ENCODE data around the gene RALGAPA2.

RALGAPA2 gene

GRCh38 chr20:20454850-20455627, 257.4 kb downstream of the RALGAPA2 start:
- Histone ChIP-seq H3K36me3 (ENCODE audit: insufficient read depth, low read depth, low read length) (no peaks in the 10 kb centered on the region), H3K9ac (ENCODE audit: low read depth, low read length) (no peak overlapping the region), H3K4me1 (ENCODE audit: insufficient read depth, low read length) (peaks cover 13% of the 10 kb centered on the region; the same call in 1 of the 2 replicates), H3K27me3 (ENCODE audit: insufficient read depth, low read length) (no peaks in the 10 kb centered on the region), H3K9me3 (ENCODE audit: insufficient read depth, low read depth, low read length) (no peaks in the 10 kb centered on the region), H3K4me3 (ENCODE audit: low read length) (no peak overlapping the region), H3K27ac (ENCODE audit: low read length) (no peak overlapping the region)

GRCh38 chr20:20454367-20454766, 258.1 kb downstream of the RALGAPA2 start:
- Histone ChIP-seq H3K27me3 (ENCODE audit: insufficient read depth, low read length) (no peaks in the 10 kb centered on the region), H3K4me3 (ENCODE audit: low read length) (no peak overlapping the region), H3K27ac (ENCODE audit: low read length) (no peak overlapping the region), H3K9ac (ENCODE audit: low read depth, low read length) (no peak overlapping the region), H3K9me3 (ENCODE audit: insufficient read depth, low read depth, low read length) (no peaks in the 10 kb centered on the region), H3K36me3 (ENCODE audit: insufficient read depth, low read depth, low read length) (no peaks in the 10 kb centered on the region), H3K4me1 (ENCODE audit: insufficient read depth, low read length) (peaks cover 13% of the 10 kb centered on the region; the same call in 1 of the 2 replicates)

- Histone ChIP-seq H3K36me3 (ENCODE audit: insufficient read depth, low read depth, low read length) (no peaks in the 10 kb centered on the region), H3K27me3 (ENCODE audit: insufficient read depth, low read length) (no peaks in the 10 kb centered on the region), H3K27ac (ENCODE audit: low read length) (no peak overlapping the region), H3K9ac (ENCODE audit: low read depth, low read length) (no peak overlapping the region; the same call in 1 of the 2 replicates), H3K4me3 (ENCODE audit: low read length) (peak overlapping the region; percentile 39; the same call in 1 of the 2 replicates), H3K4me1 (ENCODE audit: insufficient read depth, low read length) (peaks cover 13% of the 10 kb centered on the region; the same call in 1 of the 2 replicates), H3K9me3 (ENCODE audit: insufficient read depth, low read depth, low read length) (no peaks in the 10 kb centered on the region)
Measured at GRCh38 chr20:20452254-20452676, 260.2 kb downstream of the RALGAPA2 start.

- no peak overlapping the region for H3K4me3 ChIP-seq (ENCODE audit: low read length)
Measured at GRCh38 chr20:20450521-20450920, 261.9 kb downstream of the RALGAPA2 start.

GRCh38 chr20:20448881-20449280, 263.6 kb downstream of the RALGAPA2 start:
- Histone ChIP-seq H3K36me3 (ENCODE audit: insufficient read depth, low read depth, low read length) (no peaks in the 10 kb centered on the region), H3K4me3 (ENCODE audit: low read length) (no peak overlapping the region), H3K27me3 (ENCODE audit: insufficient read depth, low read length) (no peaks in the 10 kb centered on the region), H3K9me3 (ENCODE audit: insufficient read depth, low read depth, low read length) (no peaks in the 10 kb centered on the region), H3K4me1 (ENCODE audit: insufficient read depth, low read length) (peaks cover 18% of the 10 kb centered on the region; the same call in 1 of the 2 replicates), H3K27ac (ENCODE audit: low read length) (no peak overlapping the region), H3K9ac (ENCODE audit: low read depth, low read length) (no peak overlapping the region)

More at GRCh38 chr20:20450521-20450920, 261.9 kb downstream of the RALGAPA2 start:
- Histone ChIP-seq H3K27ac (ENCODE audit: low read length) (no peak overlapping the region), H3K36me3 (ENCODE audit: insufficient read depth, low read depth, low read length) (no peaks in the 10 kb centered on the region), H3K4me1 (ENCODE audit: insufficient read depth, low read length) (peaks cover 18% of the 10 kb centered on the region; the same call in 1 of the 2 replicates), H3K9ac (ENCODE audit: low read depth, low read length) (no peak overlapping the region), H3K9me3 (ENCODE audit: insufficient read depth, low read depth, low read length) (no peaks in the 10 kb centered on the region), H3K27me3 (ENCODE audit: insufficient read depth, low read length) (no peaks in the 10 kb centered on the region)

GRCh38 chr20:20447196-20447595, 265.2 kb downstream of the RALGAPA2 start:
- Histone ChIP-seq H3K9me3 (ENCODE audit: insufficient read depth, low read depth, low read length) (no peaks in the 10 kb centered on the region), H3K4me1 (ENCODE audit: insufficient read depth, low read length) (peaks cover 8% of the 10 kb centered on the region; the same call in 1 of the 2 replicates)

GRCh38 chr20:20446425-20447015, 265.9 kb downstream of the RALGAPA2 start:
- Histone ChIP-seq H3K4me1 (ENCODE audit: insufficient read depth, low read length) (peaks cover 5% of the 10 kb centered on the region; the same call in 1 of the 2 replicates), H3K9me3 (ENCODE audit: insufficient read depth, low read depth, low read length) (no peaks in the 10 kb centered on the region), H3K4me3 (ENCODE audit: low read length) (no peak overlapping the region), H3K36me3 (ENCODE audit: insufficient read depth, low read depth, low read length) (no peaks in the 10 kb centered on the region), H3K27ac (ENCODE audit: low read length) (no peak overlapping the region), H3K27me3 (ENCODE audit: insufficient read depth, low read length) (no peaks in the 10 kb centered on the region), H3K9ac (ENCODE audit: low read depth, low read length) (no peak overlapping the region)

More at GRCh38 chr20:20447196-20447595, 265.2 kb downstream of the RALGAPA2 start:
- Histone ChIP-seq H3K4me3 (ENCODE audit: low read length) (no peak overlapping the region), H3K27ac (ENCODE audit: low read length) (no peak overlapping the region), H3K36me3 (ENCODE audit: insufficient read depth, low read depth, low read length) (no peaks in the 10 kb centered on the region), H3K27me3 (ENCODE audit: insufficient read depth, low read length) (no peaks in the 10 kb centered on the region), H3K9ac (ENCODE audit: low read depth, low read length) (no peak overlapping the region)

GRCh38 chr20:20446001-20446400, 266.4 kb downstream of the RALGAPA2 start:
- no peaks in the 10 kb centered on the region for H3K36me3 ChIP-seq (ENCODE audit: insufficient read depth, low read depth, low read length)
- H3K9ac ChIP-seq (ENCODE audit: low read depth, low read length): no peak overlapping the region
- no peaks in the 10 kb centered on the region for H3K9me3 ChIP-seq (ENCODE audit: insufficient read depth, low read depth, low read length)
- no peak overlapping the region for H3K27ac ChIP-seq (ENCODE audit: low read length)
- no peaks in the 10 kb centered on the region for H3K27me3 ChIP-seq (ENCODE audit: insufficient read depth, low read length)
- H3K4me1 ChIP-seq (ENCODE audit: insufficient read depth, low read length): peaks cover 8% of the 10 kb centered on the region; the same call in 1 of the 2 replicates
- H3K4me3 ChIP-seq (ENCODE audit: low read length): no peak overlapping the region

- no peak overlapping the region for H3K9ac ChIP-seq (ENCODE audit: low read depth, low read length)
- H3K27ac ChIP-seq (ENCODE audit: low read length): no peak overlapping the region
- no peaks in the 10 kb centered on the region for H3K36me3 ChIP-seq (ENCODE audit: insufficient read depth, low read depth, low read length)
- no peak overlapping the region for H3K4me3 ChIP-seq (ENCODE audit: low read length)
- no peaks in the 10 kb centered on the region for H3K9me3 ChIP-seq (ENCODE audit: insufficient read depth, low read depth, low read length)
- H3K4me1 ChIP-seq (ENCODE audit: insufficient read depth, low read length): peaks cover 11% of the 10 kb centered on the region; the same call in 1 of the 2 replicates
- H3K27me3 ChIP-seq (ENCODE audit: insufficient read depth, low read length): no peaks in the 10 kb centered on the region
Measured at GRCh38 chr20:20443504-20443903, 268.9 kb downstream of the RALGAPA2 start.

GRCh38 chr20:20442466-20442865, 270.0 kb downstream of the RALGAPA2 start:
- no peak overlapping the region for H3K27ac ChIP-seq (ENCODE audit: low read length)
- peaks cover 11% of the 10 kb centered on the region; the same call in 1 of the 2 replicates for H3K4me1 ChIP-seq (ENCODE audit: insufficient read depth, low read length)
- no peak overlapping the region for H3K4me3 ChIP-seq (ENCODE audit: low read length)
- H3K9me3 ChIP-seq (ENCODE audit: insufficient read depth, low read depth, low read length): no peaks in the 10 kb centered on the region
- H3K36me3 ChIP-seq (ENCODE audit: insufficient read depth, low read depth, low read length): no peaks in the 10 kb centered on the region
- H3K9ac ChIP-seq (ENCODE audit: low read depth, low read length): no peak overlapping the region
- H3K27me3 ChIP-seq (ENCODE audit: insufficient read depth, low read length): no peaks in the 10 kb centered on the region

- H3K9ac ChIP-seq (ENCODE audit: low read depth, low read length): no peak overlapping the region
- no peak overlapping the region for H3K27ac ChIP-seq (ENCODE audit: low read length)
- H3K9me3 ChIP-seq (ENCODE audit: insufficient read depth, low read depth, low read length): no peaks in the 10 kb centered on the region
- H3K4me3 ChIP-seq (ENCODE audit: low read length): no peak overlapping the region
- no peaks in the 10 kb centered on the region for H3K36me3 ChIP-seq (ENCODE audit: insufficient read depth, low read depth, low read length)
- peaks cover 6% of the 10 kb centered on the region; the same call in 1 of the 2 replicates for H3K4me1 ChIP-seq (ENCODE audit: insufficient read depth, low read length)
- H3K27me3 ChIP-seq (ENCODE audit: insufficient read depth, low read length): no peaks in the 10 kb centered on the region
Measured at GRCh38 chr20:20440886-20441658, 271.4 kb downstream of the RALGAPA2 start.
